ENCODE data around the gene CORIN.

Gene CORIN

DNA sequence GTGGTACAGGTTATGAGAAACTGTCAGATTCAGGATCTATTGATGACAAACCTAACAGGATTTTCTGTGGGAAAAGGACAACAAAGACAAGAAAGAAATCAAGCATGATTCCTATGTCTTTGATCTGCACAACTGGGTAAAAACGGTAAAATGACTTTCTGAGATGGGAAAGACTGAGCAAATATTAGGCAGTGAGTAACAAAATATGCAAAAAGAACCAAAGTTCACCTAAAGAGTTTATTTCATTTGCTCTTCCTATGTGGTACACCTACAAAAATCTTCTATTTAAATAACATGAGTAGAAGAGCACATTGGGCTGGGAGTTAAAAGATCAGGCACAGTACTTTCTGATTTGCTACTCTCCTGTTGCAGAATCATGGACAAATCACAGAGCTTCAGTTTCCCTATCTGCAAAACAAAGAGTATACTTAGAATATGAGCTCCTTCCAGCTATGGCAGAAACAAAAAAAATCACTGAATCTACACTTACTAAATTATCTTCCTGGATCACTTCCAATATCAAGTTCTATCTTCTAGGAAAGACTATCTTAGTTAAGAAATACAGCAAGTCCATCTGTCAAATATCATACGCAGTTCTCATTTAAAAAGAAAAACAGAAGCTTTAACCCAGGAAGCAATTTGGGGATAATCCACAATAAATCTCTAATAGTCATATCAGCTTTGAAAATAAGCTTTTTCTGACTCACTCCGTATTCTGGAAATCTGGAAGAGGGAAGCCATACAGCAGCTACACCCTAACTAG lies 39.1 kb upstream of the CORIN start:
- Histone ChIP-seq H4K20me1 (ENCODE audit: insufficient read depth, low read length) (no peaks in the 10 kb centered on the region), H3K9ac (ENCODE audit: low read depth, low read length) (no peak overlapping the region), H3K9me3 (ENCODE audit: insufficient read depth, low read length, severe bottlenecking) (no peaks in the 10 kb centered on the region), H3K4me1 (ENCODE audit: insufficient read depth, low read length) (no peaks in the 10 kb centered on the region), H2AFZ (ENCODE audit: low read depth, low read length) (no peak overlapping the region), H3K79me2 (ENCODE audit: insufficient read depth, low read length) (no peaks in the 10 kb centered on the region), H3K4me3 (ENCODE audit: low read depth in 1 of 2, low read length in 2 of 2) (no peak overlapping the region), H3K27me3 (ENCODE audit: insufficient read depth, low read length, poor library complexity) (no peaks in the 10 kb centered on the region), H3K36me3 (ENCODE audit: insufficient read depth, low read length) (peaks cover 91% of the 10 kb centered on the region), H3K4me2 (ENCODE audit: insufficient read depth, low read length) (no peak overlapping the region), H3K27ac (ENCODE audit: low read length) (no peak overlapping the region)
- TF ChIP-seq, protein P1, sequence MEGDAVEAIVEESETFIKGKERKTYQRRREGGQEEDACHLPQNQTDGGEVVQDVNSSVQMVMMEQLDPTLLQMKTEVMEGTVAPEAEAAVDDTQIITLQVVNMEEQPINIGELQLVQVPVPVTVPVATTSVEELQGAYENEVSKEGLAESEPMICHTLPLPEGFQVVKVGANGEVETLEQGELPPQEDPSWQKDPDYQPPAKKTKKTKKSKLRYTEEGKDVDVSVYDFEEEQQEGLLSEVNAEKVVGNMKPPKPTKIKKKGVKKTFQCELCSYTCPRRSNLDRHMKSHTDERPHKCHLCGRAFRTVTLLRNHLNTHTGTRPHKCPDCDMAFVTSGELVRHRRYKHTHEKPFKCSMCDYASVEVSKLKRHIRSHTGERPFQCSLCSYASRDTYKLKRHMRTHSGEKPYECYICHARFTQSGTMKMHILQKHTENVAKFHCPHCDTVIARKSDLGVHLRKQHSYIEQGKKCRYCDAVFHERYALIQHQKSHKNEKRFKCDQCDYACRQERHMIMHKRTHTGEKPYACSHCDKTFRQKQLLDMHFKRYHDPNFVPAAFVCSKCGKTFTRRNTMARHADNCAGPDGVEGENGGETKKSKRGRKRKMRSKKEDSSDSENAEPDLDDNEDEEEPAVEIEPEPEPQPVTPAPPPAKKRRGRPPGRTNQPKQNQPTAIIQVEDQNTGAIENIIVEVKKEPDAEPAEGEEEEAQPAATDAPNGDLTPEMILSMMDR (IDR thresholded peaks at IDR 0.05; ENCODE audit: borderline replicate concordance, extremely low read depth, low read length, poor library complexity, severe bottlenecking) = no peak
- no peak for TF ChIP-seq EZH2 (IDR thresholded peaks at IDR 0.05; ENCODE audit: borderline replicate concordance, low read depth, low read length, severe bottlenecking)
- ATAC-seq (ENCODE audit: insufficient read depth, low read depth) (no peak), DNase-seq (no peak)

DNA sequence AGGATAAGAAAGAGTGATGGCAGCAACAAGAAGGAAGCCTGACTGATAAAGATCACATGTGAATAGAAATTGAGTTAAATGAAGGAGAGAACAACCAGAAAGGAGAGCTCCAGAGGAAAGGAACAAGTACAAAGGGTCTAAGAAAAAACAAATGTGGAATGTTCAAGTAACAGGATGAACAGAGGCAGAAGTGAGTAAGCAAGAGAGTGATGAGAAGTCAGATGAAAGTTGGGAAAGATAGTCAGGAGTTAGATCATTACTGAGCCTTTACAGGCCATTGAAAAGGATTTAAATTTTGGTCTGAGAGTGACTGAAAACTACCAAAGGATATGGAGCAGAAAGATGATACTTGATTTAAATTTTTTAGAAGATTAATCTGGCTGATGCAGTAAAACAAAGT lies 38.4 kb upstream of the CORIN start:
- Histone ChIP-seq H3K9me3 (ENCODE audit: insufficient read depth, low read length, severe bottlenecking) (no peaks in the 10 kb centered on the region), H3K9ac (ENCODE audit: low read depth, low read length) (no peak overlapping the region), H2AFZ (ENCODE audit: low read depth, low read length) (no peak overlapping the region), H3K27me3 (ENCODE audit: insufficient read depth, low read length, poor library complexity) (no peaks in the 10 kb centered on the region), H3K4me3 (ENCODE audit: low read depth in 1 of 2, low read length in 2 of 2) (no peak overlapping the region), H3K27ac (ENCODE audit: low read length) (no peak overlapping the region), H3K36me3 (ENCODE audit: insufficient read depth, low read length) (peaks cover 85% of the 10 kb centered on the region), H3K4me2 (ENCODE audit: insufficient read depth, low read length) (no peak overlapping the region), H4K20me1 (ENCODE audit: insufficient read depth, low read length) (no peaks in the 10 kb centered on the region), H3K4me1 (ENCODE audit: insufficient read depth, low read length) (no peaks in the 10 kb centered on the region), H3K79me2 (ENCODE audit: insufficient read depth, low read length) (no peaks in the 10 kb centered on the region)
- TF ChIP-seq, protein P1 (IDR thresholded peaks at IDR 0.05; ENCODE audit: borderline replicate concordance, extremely low read depth, low read length, poor library complexity, severe bottlenecking) = no peak
- no peak for TF ChIP-seq EZH2 (IDR thresholded peaks at IDR 0.05; ENCODE audit: borderline replicate concordance, low read depth, low read length, severe bottlenecking)
- ATAC-seq (ENCODE audit: insufficient read depth, low read depth) (no peak), DNase-seq (no peak)

DNA sequence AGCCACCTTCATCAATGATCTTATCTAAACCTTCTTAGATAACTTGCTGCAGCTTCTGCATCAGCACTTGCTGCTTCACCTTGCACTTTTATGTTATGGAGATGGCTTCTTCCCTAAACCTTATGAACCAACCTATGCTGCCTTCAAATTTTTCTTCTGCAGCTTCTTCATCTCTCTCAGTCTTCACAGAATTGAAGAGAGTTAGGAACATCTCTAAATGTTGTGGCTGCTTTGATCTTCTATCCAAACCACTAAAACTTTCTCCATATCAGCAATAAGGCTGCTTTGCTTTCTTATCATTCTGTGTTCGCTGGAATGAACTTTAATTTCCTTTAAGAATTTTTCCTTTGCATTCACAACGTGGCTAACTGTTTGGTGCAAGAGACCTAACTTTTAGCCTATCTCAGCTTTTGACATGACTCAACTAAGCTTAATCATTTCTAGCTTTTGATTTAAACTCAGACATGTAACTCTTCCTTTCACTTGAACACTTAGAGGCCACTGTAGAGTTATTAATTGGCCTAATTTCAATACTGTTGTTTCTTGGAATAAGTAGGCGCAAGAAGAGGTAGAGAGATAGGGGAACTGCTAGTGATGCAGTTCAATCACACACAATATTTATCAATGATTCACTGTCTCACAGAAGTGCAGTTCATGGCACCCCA lies 36.1 kb upstream of the CORIN start:
- peaks cover 67% of the 10 kb centered on the region for H3K36me3 ChIP-seq (ENCODE audit: insufficient read depth, low read length)
- H3K4me3 ChIP-seq (ENCODE audit: low read depth in 1 of 2, low read length in 2 of 2) = no peak overlapping the region
- ATAC-seq (ENCODE audit: insufficient read depth, low read depth) (no peak), DNase-seq (no peak)
- no peak for TF ChIP-seq EZH2 (IDR thresholded peaks at IDR 0.05; ENCODE audit: borderline replicate concordance, low read depth, low read length, severe bottlenecking)
- TF ChIP-seq, protein P1 (IDR thresholded peaks at IDR 0.05; ENCODE audit: borderline replicate concordance, extremely low read depth, low read length, poor library complexity, severe bottlenecking) = no peak
- H3K27ac ChIP-seq (ENCODE audit: low read length) = no peak overlapping the region
- H3K79me2 ChIP-seq (ENCODE audit: insufficient read depth, low read length) = no peaks in the 10 kb centered on the region
- H3K9ac ChIP-seq (ENCODE audit: low read depth, low read length) = no peak overlapping the region
- no peaks in the 10 kb centered on the region for H3K4me1 ChIP-seq (ENCODE audit: insufficient read depth, low read length)
- H4K20me1 ChIP-seq (ENCODE audit: insufficient read depth, low read length) = no peaks in the 10 kb centered on the region
- no peak overlapping the region for H3K4me2 ChIP-seq (ENCODE audit: insufficient read depth, low read length)
- H2AFZ ChIP-seq (ENCODE audit: low read depth, low read length) = no peak overlapping the region
- H3K9me3 ChIP-seq (ENCODE audit: insufficient read depth, low read length, severe bottlenecking) = no peaks in the 10 kb centered on the region
- H3K27me3 ChIP-seq (ENCODE audit: insufficient read depth, low read length, poor library complexity) = no peaks in the 10 kb centered on the region

All from DND-41 (cell line).